Left lung (tissue), 10 donors: Measurements from ENCODE around the gene CDH9. TPM values are rescaled to one million over a fixed set of nuclear protein-coding genes. Genes with fewer than 3 reads are reported as not detected.

Experiments used
- ATAC-seq: fragments of 200-7000 bp; cut with Tn5 transposase; one replicate; pipeline ENCODE4 v1.9.1; 2020; ENCODE audit warnings: moderate library complexity
- DNase-seq, 4 donors: peaks; one replicate each; pipeline ENCODE4 v3.0.0-alpha.2; 2013 to 2020
- H3K27ac ChIP-seq, 2 donors: fragments of 200-600 bp; sonication (generic) in 1 of 2; one replicate each; pipeline versions ENCODE4 v1.5.0 to v1.8.0; 2020 to 2021
- H3K27me3 ChIP-seq, 2 donors: fragments of 200-600 bp; sonication (generic) in 1 of 2; one replicate each; pipeline versions ENCODE4 v1.5.0 to v1.8.0; 2020 to 2021
- H3K36me3 ChIP-seq, 2 donors: fragments of 200-600 bp; sonication (generic) in 1 of 2; one replicate each; pipeline versions ENCODE4 v1.5.0 to v1.8.0; 2020 to 2021
- H3K4me1 ChIP-seq, 2 donors: fragments of 200-600 bp; one replicate each; pipeline ENCODE4 v1.8.0; 2021
- H3K4me3 ChIP-seq, 2 donors: fragments of 200-600 bp; sonication (generic) in 1 of 2; one replicate each; pipeline versions ENCODE4 v1.5.0 to v1.8.0; 2020 to 2021; ENCODE audit warnings: mild to moderate bottlenecking in 1 of 2
- H3K9me3 ChIP-seq, 2 donors: fragments of 200-600 bp; sonication (generic) in 1 of 2; one replicate each; pipeline versions ENCODE4 v1.5.0 to v1.8.0; 2020 to 2021
- intact Hi-C, 2 donors: fragments of 100-400 bp; cut with DNase I; formaldehyde crosslinking; loops; one replicate each; pipeline versions ENCODE4 v1.11.2 to v1.14.2; 2022
- polyA plus RNA-seq, 6 donors: library from polyadenylated mRNA; unstranded; fragments of 120-200 nt; gene quantifications; one replicate each; pipeline ENCODE4 v1.2.1, GENCODE V29; 2013; ENCODE audit not compliant: insufficient read length in 6 of 6
- total RNA-seq, 2 donors: library from RNA; stranded (reverse); fragmentation: NEBNext Ultra II Directional; extraction: Animal tissue kit (Norgen Biotek cat#: 25700); gene quantifications; one replicate each; pipeline ENCODE4 v1.2.1, GENCODE V29; 2021
- TF ChIP-seq, protein P1 (sequence below), 2 donors: fragments of 200-600 bp; sonication (generic) in 1 of 2; IDR thresholded peaks; one replicate each; pipeline versions ENCODE4 v1.5.0 to v1.8.0; 2021; ENCODE audit warnings: antibody characterized with exemption in 2 of 2
- donor health status: DM: no; HTN: yes; CAD: no.
- donor health status: DM: no; HTN: no; CAD: no.

The CDH9 gene
- total and polyA plus RNA-seq, 8 donors = 0.09 to 0.20 (median 0.13) TPM; not detected in 4

DNA sequence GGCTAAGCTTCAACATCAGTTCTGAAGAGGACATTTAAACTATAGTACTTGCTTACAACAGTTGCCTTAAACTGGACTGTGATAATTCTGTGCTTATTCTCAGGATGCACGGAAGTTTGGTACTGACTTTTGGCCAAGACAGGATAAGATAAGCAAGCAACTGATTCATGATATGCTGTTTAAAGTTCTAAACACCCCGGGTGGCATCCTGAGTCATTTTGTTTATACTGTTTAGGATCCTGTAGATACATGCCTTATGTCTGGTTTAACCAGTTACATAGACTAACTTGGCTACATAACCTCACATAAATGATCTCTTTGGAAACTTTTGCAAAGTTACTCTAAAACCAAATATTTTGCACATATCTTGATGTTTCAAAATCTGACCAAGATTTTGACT lies 95.9 kb downstream of the CDH9 start:
- Histone ChIP-seq H3K4me1 (no peaks in the 10 kb centered on the region), H3K27me3 (no peaks in the 10 kb centered on the region), H3K36me3 (no peaks in the 10 kb centered on the region), H3K27ac (no peak overlapping the region), H3K9me3 (peaks cover 0 to 3% of the 10 kb centered on the region in 2 donors), H3K4me3 (no peak overlapping the region)
- TF ChIP-seq, protein P1, sequence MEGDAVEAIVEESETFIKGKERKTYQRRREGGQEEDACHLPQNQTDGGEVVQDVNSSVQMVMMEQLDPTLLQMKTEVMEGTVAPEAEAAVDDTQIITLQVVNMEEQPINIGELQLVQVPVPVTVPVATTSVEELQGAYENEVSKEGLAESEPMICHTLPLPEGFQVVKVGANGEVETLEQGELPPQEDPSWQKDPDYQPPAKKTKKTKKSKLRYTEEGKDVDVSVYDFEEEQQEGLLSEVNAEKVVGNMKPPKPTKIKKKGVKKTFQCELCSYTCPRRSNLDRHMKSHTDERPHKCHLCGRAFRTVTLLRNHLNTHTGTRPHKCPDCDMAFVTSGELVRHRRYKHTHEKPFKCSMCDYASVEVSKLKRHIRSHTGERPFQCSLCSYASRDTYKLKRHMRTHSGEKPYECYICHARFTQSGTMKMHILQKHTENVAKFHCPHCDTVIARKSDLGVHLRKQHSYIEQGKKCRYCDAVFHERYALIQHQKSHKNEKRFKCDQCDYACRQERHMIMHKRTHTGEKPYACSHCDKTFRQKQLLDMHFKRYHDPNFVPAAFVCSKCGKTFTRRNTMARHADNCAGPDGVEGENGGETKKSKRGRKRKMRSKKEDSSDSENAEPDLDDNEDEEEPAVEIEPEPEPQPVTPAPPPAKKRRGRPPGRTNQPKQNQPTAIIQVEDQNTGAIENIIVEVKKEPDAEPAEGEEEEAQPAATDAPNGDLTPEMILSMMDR (IDR thresholded peaks at IDR 0.05) = no peak
- no peak for DNase-seq
- intact Hi-C loops = no loop called here
- ATAC-seq = no peak

DNA sequence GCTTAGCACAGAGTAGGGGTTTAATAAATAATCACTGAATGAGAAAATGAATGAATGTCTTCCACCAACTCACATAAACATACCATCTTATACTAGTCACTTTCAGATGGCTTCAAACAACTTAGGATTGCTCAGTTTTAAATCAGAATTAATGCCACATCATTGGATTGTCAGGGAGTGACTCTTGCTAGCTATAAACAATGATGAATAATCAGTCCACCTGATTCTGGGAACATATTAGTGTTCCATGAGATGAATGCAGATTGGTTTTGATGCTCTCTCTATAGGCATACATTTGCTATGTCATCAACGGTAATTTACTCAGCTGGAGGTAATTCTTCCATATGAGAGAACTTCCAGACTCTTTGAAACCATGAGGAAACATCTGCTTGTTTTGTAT lies 97.4 kb downstream of the CDH9 start:
- Histone ChIP-seq H3K4me3 (no peak overlapping the region), H3K9me3 (peaks cover 0 to 3% of the 10 kb centered on the region in 2 donors), H3K36me3 (no peaks in the 10 kb centered on the region), H3K4me1 (no peaks in the 10 kb centered on the region), H3K27me3 (no peaks in the 10 kb centered on the region), H3K27ac (no peak overlapping the region)
- no peak for ATAC-seq
- DNase-seq = no peak
- TF ChIP-seq, protein P1 (IDR thresholded peaks at IDR 0.05) = no peak
- intact Hi-C loops = no loop called here

DNA sequence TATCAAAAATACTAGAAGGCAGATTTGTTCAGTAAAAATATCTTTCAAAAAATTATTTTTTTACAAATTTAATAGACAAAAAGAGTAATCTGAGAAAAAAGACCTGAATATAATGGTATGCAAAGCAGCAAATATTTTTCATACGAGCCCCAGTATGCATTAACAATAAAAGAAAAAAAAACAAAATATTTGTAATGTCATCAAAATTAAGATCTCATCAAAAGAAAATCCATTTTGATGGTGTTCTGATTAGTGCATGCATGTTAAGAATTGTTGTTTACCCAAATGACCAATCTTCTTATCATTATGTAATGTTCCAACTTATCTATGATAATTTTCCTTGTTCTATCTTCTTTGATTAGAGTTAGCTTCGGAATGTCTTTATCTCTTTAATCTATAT lies 106.1 kb downstream of the CDH9 start:
- TF ChIP-seq, protein P1 (IDR thresholded peaks at IDR 0.05) = no peak

DNA sequence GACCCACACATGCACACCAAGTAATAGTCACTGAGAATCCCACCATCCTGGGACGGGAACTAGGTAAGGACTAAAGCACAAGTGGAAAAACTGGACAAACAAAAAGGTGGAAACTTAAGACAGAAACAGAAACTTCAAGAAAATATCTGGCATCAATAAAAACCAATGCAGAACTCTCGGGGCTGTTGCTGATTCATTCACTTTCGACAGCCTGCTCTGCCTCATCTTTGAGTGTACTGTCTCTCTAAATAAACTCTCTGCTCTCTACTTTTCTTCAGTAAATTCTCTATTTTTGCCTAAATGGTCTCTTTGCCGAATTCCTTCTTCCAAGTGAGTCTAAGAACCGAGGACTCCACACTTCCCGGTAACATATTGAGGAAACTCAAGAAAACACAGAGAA lies 116.9 kb downstream of the CDH9 start:
- intact Hi-C loops = no loop called here
- DNase-seq (no peak), ATAC-seq (no peak)
- Histone ChIP-seq H3K4me1 (no peaks in the 10 kb centered on the region), H3K4me3 (no peak overlapping the region), H3K27me3 (no peaks in the 10 kb centered on the region), H3K9me3 (peaks cover 0 to 22% of the 10 kb centered on the region in 2 donors), H3K36me3 (no peaks in the 10 kb centered on the region), H3K27ac (no peak overlapping the region)
- TF ChIP-seq, protein P1 (IDR thresholded peaks at IDR 0.05) = no peak

More for the DNA sequence above, 106.1 kb downstream of the CDH9 start:
- H3K36me3 ChIP-seq = no peaks in the 10 kb centered on the region
- H3K4me1 ChIP-seq = no peaks in the 10 kb centered on the region
- no peak for ATAC-seq
- H3K9me3 ChIP-seq = peaks cover 0 to 16% of the 10 kb centered on the region in 2 donors
- H3K27ac ChIP-seq = no peak overlapping the region
- no peak overlapping the region for H3K4me3 ChIP-seq
- H3K27me3 ChIP-seq = no peaks in the 10 kb centered on the region
- intact Hi-C loops = no loop called here
- no peak for DNase-seq

DNA sequence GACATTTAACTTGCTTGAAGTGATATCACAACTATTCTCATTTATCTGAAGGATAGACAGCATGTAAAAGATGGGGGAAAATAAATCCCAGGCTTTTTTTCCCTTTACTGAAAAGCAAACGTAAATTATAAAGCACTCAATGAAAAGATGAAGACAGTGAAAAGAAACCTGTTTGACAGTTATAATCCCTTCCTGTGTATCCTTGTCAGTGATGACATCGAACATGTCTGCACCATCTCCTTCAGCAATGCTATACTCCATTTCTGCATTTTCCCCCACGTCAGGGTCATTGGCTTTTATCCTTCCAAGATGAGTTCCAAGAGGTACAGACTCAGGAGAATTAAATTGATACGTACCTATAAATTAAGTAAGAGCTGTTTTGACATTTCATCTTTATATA lies 134.9 kb downstream of the CDH9 start:
- Histone ChIP-seq H3K27ac (no peak overlapping the region), H3K36me3 (no peaks in the 10 kb centered on the region), H3K9me3 (no peaks in the 10 kb centered on the region), H3K27me3 (no peaks in the 10 kb centered on the region), H3K4me3 (no peak overlapping the region), H3K4me1 (no peaks in the 10 kb centered on the region)
- no peak for ATAC-seq
- intact Hi-C loops = no loop called here
- DNase-seq = no peak
- TF ChIP-seq, protein P1 (IDR thresholded peaks at IDR 0.05) = no peak
